WTC11 (cell line): ENCODE data around the gene DDX28. TPM values are rescaled to one million over a fixed set of nuclear protein-coding genes. Genes with fewer than 3 reads are reported as not detected.

ENCODE experiments used
- ATAC-seq: fragments of 200-7000 bp; cut with Tn5 transposase; 2 replicates; pipeline ENCODE4 v1.10.0; 2021; ENCODE audit warnings: mild to moderate bottlenecking, moderate library complexity
- CTCF ChIA-PET: fragments of 300-600 bp; sonication (Branson Sonifier 250); formaldehyde crosslinking; loops from one replicate; lab custom pipeline; 2021; ENCODE audit warnings: antibody characterized with exemption; lab: Charles Lee
- POLR2A ChIA-PET: fragments of 350-600 bp; sonication (Branson Sonifier 250); formaldehyde crosslinking; loops from one replicate; lab custom pipeline; 2021; ENCODE audit warnings: antibody characterized with exemption; lab: Charles Lee
- DNase-seq: peaks from one replicate; pipeline ENCODE4 v3.0.0; 2021; ENCODE audit warnings: low spot score
- H3K27ac Mint-ChIP-seq: 2 replicates; pipeline ENCODE4 v1.8.0; 2021; ENCODE audit warnings: mixed read lengths
- H3K27me3 Mint-ChIP-seq: 2 replicates; pipeline ENCODE4 v1.8.0; 2021; ENCODE audit warnings: low read depth, mild to moderate bottlenecking, moderate library complexity, mixed read lengths
- H3K36me3 Mint-ChIP-seq: 2 replicates; pipeline ENCODE4 v1.8.0; 2021; ENCODE audit warnings: mixed read lengths
- H3K4me1 Mint-ChIP-seq: 2 replicates; pipeline ENCODE4 v1.8.0; 2022; ENCODE audit warnings: mixed read lengths
- H3K4me3 Mint-ChIP-seq: 2 replicates; pipeline ENCODE4 v1.8.0; 2021; ENCODE audit warnings: mild to moderate bottlenecking, moderate library complexity, mixed read lengths
- H3K9me3 Mint-ChIP-seq: 2 replicates; pipeline ENCODE4 v1.8.0; 2021; ENCODE audit warnings: mixed read lengths
- ATF3 ChIP-seq: sonication (generic); formaldehyde crosslinking; conservative IDR thresholded peaks from 2 replicates; pipeline ENCODE4 v1.8.1; 2022; ENCODE audit warnings: mild to moderate bottlenecking, missing genetic modification reagents
- ATF6 ChIP-seq: sonication (generic); formaldehyde crosslinking; IDR thresholded peaks from 2 replicates; pipeline ENCODE4 v1.8.1; 2023; ENCODE audit warnings: mild to moderate bottlenecking, missing genetic modification reagents
- CTCF ChIP-seq: fragments of 200-600 bp; IDR thresholded peaks from 2 replicates; pipeline ENCODE4 v1.8.0; 2022; ENCODE audit warnings: antibody characterized with exemption
- GRHL2 ChIP-seq: fragments of 250-450 bp; sonication (Bioruptor Pico); IDR thresholded peaks from 2 replicates; pipeline ENCODE4 v1.8.0; 2022; ENCODE audit warnings: mild to moderate bottlenecking, moderate library complexity; ENCODE audit not compliant: insufficient replicate concordance, severe bottlenecking
- HMGA2 ChIP-seq: fragments of 250-450 bp; sonication (Bioruptor Pico); IDR thresholded peaks from 2 replicates; pipeline ENCODE4 v1.4.0; 2021; ENCODE audit warnings: mild to moderate bottlenecking, moderate library complexity
- MYBL2 ChIP-seq: sonication (generic); formaldehyde crosslinking; IDR thresholded peaks from 2 replicates; pipeline ENCODE4 v1.8.1; 2023; ENCODE audit warnings: mild to moderate bottlenecking, moderate library complexity, missing genetic modification reagents
- PRRX2 ChIP-seq: fragments of 250-450 bp; sonication (Bioruptor Pico); IDR thresholded peaks from 2 replicates; pipeline ENCODE4 v1.8.0; 2021; ENCODE audit warnings: mild to moderate bottlenecking
- RELA ChIP-seq: sonication (generic); formaldehyde crosslinking; IDR thresholded peaks from 2 replicates; pipeline ENCODE4 v1.8.1; 2022; ENCODE audit warnings: missing genetic modification reagents, mild to moderate bottlenecking, borderline replicate concordance
- SMAD3 ChIP-seq: sonication (generic); formaldehyde crosslinking; IDR thresholded peaks from 2 replicates; pipeline ENCODE4 v1.8.0; 2022; ENCODE audit warnings: missing genetic modification reagents, mild to moderate bottlenecking, borderline replicate concordance
- SOX15 ChIP-seq: fragments of 250-450 bp; sonication (Bioruptor Pico); IDR thresholded peaks from 2 replicates; pipeline ENCODE4 v1.9.0; 2021; ENCODE audit warnings: mild to moderate bottlenecking
- TCF7 ChIP-seq: sonication (generic); formaldehyde crosslinking; IDR thresholded peaks from 2 replicates; pipeline ENCODE4 v1.8.0; 2022; ENCODE audit warnings: mild to moderate bottlenecking, low read depth, missing genetic modification reagents, moderate library complexity
- TEAD1 ChIP-seq: sonication (generic); formaldehyde crosslinking; IDR thresholded peaks from 2 replicates; pipeline ENCODE4 v1.8.0; 2022; ENCODE audit warnings: mild to moderate bottlenecking, missing genetic modification reagents
- TEAD4 ChIP-seq: sonication (generic); formaldehyde crosslinking; IDR thresholded peaks from 2 replicates; pipeline ENCODE4 v1.8.0; 2022; ENCODE audit warnings: mild to moderate bottlenecking, missing genetic modification reagents
- ZMAT4 ChIP-seq: fragments of 250-450 bp; sonication (Bioruptor Pico); IDR thresholded peaks from 2 replicates; pipeline ENCODE4 v1.9.0; 2021; ENCODE audit warnings: mild to moderate bottlenecking
- ZNF121 ChIP-seq: sonication (generic); formaldehyde crosslinking; IDR thresholded peaks from 2 replicates; pipeline ENCODE4 v1.8.0; 2023; ENCODE audit warnings: missing genetic modification reagents
- ZNF232 ChIP-seq: sonication (generic); formaldehyde crosslinking; IDR thresholded peaks from 2 replicates; pipeline ENCODE4 v1.8.0; 2022; ENCODE audit warnings: mild to moderate bottlenecking, missing genetic modification reagents
- ZNF281 ChIP-seq: sonication (generic); formaldehyde crosslinking; IDR thresholded peaks from 2 replicates; pipeline ENCODE4 v1.8.0; 2023; ENCODE audit warnings: mild to moderate bottlenecking, missing genetic modification reagents
- ZNF396 ChIP-seq: fragments of 250-450 bp; sonication (Bioruptor Pico); IDR thresholded peaks from 2 replicates; pipeline ENCODE4 v1.8.0; 2021; ENCODE audit warnings: mild to moderate bottlenecking, moderate library complexity, borderline replicate concordance
- ZNF425 ChIP-seq: fragments of 250-450 bp; sonication (Bioruptor Pico); conservative IDR thresholded peaks from 2 replicates; pipeline ENCODE4 v1.9.0; 2021; ENCODE audit warnings: mild to moderate bottlenecking
- total RNA-seq: library from RNA; stranded (reverse); gene quantifications from 3 replicates; pipeline ENCODE4 v1.2.3, GENCODE V29; 2021
- TF ChIP-seq, protein P1 (sequence below): sonication (generic); formaldehyde crosslinking; IDR thresholded peaks from 2 replicates; pipeline ENCODE4 v1.8.1; 2022; ENCODE audit warnings: low read depth, mild to moderate bottlenecking, moderate library complexity, missing genetic modification reagents, borderline replicate concordance
- TF ChIP-seq, protein P2 (sequence below): sonication (generic); formaldehyde crosslinking; IDR thresholded peaks from 2 replicates; pipeline ENCODE4 v1.8.1; 2022; ENCODE audit warnings: low read depth, missing genetic modification reagents, borderline replicate concordance
- TF ChIP-seq, protein P3 (sequence below): sonication (generic); formaldehyde crosslinking; IDR thresholded peaks from 2 replicates; pipeline ENCODE4 v1.8.1; 2023; ENCODE audit warnings: mild to moderate bottlenecking, missing genetic modification reagents, moderate library complexity

Gene DDX28
- total RNA-seq, 1 experiment from 2014 or later = 15.2 TPM

DNA sequence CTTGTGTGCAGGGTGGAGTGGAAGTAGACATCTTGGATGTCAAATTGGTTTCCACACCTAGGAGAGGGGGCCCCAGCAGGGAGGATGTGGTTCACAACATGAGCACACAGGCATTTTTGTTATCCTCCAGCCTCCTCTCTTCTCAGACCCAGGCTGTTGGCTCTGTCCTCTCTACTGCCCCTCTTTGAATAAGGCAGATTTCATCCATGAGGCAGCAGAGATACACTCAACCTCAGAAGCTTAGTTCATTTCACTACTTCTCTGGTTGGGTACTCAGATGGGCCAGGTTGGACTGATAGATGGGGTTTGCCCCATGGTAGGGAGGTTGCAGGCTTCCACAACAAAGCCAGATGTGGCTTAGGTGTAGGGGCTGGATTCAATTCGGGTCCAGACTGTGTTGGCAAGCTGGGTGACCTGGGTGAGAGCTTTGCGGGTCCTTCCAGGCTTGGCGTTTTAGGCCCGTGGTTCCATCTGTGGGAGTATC is 39.9 kb upstream of the DDX28 start:
- ChIA-PET POLR2A (no interaction called here), CTCF (no interaction called here)
- ATAC-seq = no peak
- Mint-ChIP-seq H3K27me3 (no peaks in the 10 kb centered on the region), H3K36me3 (peaks cover 9% of the 10 kb centered on the region), H3K4me1 (no peaks in the 10 kb centered on the region), H3K27ac (no peak overlapping the region), H3K9me3 (no peaks in the 10 kb centered on the region), H3K4me3 (no peak overlapping the region)
- TF ChIP-seq, protein P1, sequence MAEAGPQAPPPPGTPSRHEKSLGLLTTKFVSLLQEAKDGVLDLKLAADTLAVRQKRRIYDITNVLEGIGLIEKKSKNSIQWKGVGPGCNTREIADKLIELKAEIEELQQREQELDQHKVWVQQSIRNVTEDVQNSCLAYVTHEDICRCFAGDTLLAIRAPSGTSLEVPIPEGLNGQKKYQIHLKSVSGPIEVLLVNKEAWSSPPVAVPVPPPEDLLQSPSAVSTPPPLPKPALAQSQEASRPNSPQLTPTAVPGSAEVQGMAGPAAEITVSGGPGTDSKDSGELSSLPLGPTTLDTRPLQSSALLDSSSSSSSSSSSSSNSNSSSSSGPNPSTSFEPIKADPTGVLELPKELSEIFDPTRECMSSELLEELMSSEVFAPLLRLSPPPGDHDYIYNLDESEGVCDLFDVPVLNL (CRISPR knock-in tag) = no peak
- TF ChIP-seq TEAD4 = no peak
- no peak for TF ChIP-seq SOX15 (CRISPR knock-in tag)
- TF ChIP-seq GRHL2 = no peak
- no peak for TF ChIP-seq CTCF
- no peak for TF ChIP-seq HMGA2 (CRISPR knock-in tag)
- TF ChIP-seq ATF6 (CRISPR knock-in tag) = no peak
- no peak for TF ChIP-seq TCF7 (CRISPR knock-in tag)
- TF ChIP-seq ZNF232 (CRISPR knock-in tag) = no peak
- TF ChIP-seq, protein P2, sequence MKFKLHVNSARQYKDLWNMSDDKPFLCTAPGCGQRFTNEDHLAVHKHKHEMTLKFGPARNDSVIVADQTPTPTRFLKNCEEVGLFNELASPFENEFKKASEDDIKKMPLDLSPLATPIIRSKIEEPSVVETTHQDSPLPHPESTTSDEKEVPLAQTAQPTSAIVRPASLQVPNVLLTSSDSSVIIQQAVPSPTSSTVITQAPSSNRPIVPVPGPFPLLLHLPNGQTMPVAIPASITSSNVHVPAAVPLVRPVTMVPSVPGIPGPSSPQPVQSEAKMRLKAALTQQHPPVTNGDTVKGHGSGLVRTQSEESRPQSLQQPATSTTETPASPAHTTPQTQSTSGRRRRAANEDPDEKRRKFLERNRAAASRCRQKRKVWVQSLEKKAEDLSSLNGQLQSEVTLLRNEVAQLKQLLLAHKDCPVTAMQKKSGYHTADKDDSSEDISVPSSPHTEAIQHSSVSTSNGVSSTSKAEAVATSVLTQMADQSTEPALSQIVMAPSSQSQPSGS (CRISPR knock-in tag) = no peak
- TF ChIP-seq SMAD3 = no peak
- no peak for TF ChIP-seq PRRX2 (CRISPR knock-in tag)
- no peak for TF ChIP-seq TEAD1
- TF ChIP-seq ZNF396 = no peak
- no peak for TF ChIP-seq ZNF121 (CRISPR knock-in tag)
- TF ChIP-seq ZNF281 (CRISPR knock-in tag) = no peak
- no peak for TF ChIP-seq ZMAT4 (CRISPR knock-in tag)
- DNase-seq = no peak

DNA sequence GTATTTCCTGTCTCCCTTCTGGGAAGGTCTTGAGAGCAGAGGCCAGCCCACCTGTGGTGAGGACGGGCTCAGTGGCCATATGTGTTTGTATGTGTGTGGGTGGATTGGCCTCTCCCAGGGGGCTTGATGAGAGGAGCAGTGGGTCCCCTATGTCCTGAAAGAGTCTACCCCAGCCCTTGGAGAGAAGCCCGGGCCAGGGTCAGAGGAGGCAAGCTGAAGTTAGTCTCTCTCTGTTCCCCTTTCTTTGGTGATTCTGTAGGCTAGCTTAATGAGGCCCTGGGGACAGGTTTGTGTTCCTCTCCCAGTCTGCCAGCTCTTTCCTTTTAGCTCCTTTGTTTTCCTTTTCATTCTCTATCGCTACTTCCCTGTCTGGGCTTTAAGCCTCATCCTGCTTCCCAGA is 38.4 kb upstream of the DDX28 start:
- ATAC-seq (no peak), DNase-seq (no peak)
- Mint-ChIP-seq H3K4me3 (no peak overlapping the region), H3K36me3 (peaks cover 10% of the 10 kb centered on the region; the same call in 1 of the 2 replicates), H3K4me1 (no peaks in the 10 kb centered on the region), H3K27me3 (no peaks in the 10 kb centered on the region), H3K9me3 (no peaks in the 10 kb centered on the region), H3K27ac (no peak overlapping the region)
- CTCF ChIA-PET = interaction anchor here (1.2 kb wide), 1 partner anchor 23 kb away, joined by 3 read pairs; no protein-coding TSS in a partner anchor
- POLR2A ChIA-PET = no interaction called here
- TF ChIP-seq ATF3 (CRISPR knock-in tag) = no peak
- TF ChIP-seq RELA (CRISPR knock-in tag) = no peak
- TF ChIP-seq MYBL2 = no peak
- no peak for TF ChIP-seq ZNF425 (CRISPR knock-in tag)
- TF ChIP-seq, protein P3, sequence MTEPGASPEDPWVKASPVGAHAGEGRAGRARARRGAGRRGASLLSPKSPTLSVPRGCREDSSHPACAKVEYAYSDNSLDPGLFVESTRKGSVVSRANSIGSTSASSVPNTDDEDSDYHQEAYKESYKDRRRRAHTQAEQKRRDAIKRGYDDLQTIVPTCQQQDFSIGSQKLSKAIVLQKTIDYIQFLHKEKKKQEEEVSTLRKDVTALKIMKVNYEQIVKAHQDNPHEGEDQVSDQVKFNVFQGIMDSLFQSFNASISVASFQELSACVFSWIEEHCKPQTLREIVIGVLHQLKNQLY = no peak
